Upper lobe of left lung (tissue), 4 donors: ENCODE results near the gene RNF4.

ENCODE experiments used
- EP300 ChIP-seq, 4 donors: sonication (generic); formaldehyde crosslinking; IDR thresholded peaks; one replicate each; pipeline ENCODE4 v1.5.1; 2017; ENCODE audit warnings: antibody characterized with exemption in 4 of 4, control low read depth in 2 of 4
- POLR2A ChIP-seq, 4 donors: fragments of 450-650 bp; IDR thresholded peaks; one replicate each; pipeline ENCODE4 v1.5.1; 2016 to 2017; ENCODE audit warnings: antibody characterized with exemption in 4 of 4, mild to moderate bottlenecking in 2 of 4
- POLR2AphosphoS5 ChIP-seq, 2 donors: sonication (generic); formaldehyde crosslinking; IDR thresholded peaks; one replicate each; pipeline ENCODE4 v1.5.1; 2017; ENCODE audit warnings: antibody characterized with exemption in 2 of 2
- TF ChIP-seq, protein P1 (sequence below), 6 experiments: fragments of 450-650 bp in 4 of 6; fragments of 200-600 bp in 2 of 6; sonication (generic) in 2 of 6; IDR thresholded peaks; one replicate each; pipeline ENCODE4 v1.5.1; 2016 to 2019; ENCODE audit warnings: antibody characterized with exemption in 6 of 6

DNA sequence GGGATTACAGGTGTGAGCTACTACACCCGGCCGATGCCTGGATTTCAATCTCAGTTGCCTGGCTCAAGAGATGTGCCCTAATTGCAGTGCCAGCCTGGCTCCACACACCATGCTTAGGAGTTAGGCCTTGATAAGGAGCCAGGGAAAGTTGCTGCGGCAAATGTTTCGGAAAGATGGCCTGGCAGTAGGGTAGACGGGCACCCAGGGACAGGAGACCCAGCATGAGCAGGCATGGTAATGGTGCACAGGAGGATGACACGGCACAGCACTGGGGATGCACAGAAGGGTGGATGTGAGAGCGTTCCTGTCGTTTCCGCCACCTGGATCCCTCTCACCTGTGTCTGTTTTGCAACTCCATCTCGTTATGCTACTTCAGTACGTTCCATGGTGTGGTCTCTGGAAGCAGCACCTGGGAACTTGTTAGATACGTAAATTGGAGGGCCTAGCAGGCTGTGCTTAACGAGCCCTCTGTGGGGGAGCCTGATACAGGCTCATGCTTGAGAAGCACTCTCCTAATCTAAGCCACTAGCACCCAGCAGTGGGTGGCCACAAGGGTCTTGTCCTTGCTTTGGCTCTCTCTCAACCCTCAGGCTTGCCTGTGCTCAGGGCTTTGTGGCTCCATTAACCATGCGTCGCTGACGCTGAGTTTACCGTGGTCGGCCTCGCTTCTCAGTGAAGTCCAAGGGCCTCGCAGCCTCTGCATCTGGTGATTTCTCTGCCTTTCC lies 20.3 kb downstream of the RNF4 start:
- TF ChIP-seq, protein P1, sequence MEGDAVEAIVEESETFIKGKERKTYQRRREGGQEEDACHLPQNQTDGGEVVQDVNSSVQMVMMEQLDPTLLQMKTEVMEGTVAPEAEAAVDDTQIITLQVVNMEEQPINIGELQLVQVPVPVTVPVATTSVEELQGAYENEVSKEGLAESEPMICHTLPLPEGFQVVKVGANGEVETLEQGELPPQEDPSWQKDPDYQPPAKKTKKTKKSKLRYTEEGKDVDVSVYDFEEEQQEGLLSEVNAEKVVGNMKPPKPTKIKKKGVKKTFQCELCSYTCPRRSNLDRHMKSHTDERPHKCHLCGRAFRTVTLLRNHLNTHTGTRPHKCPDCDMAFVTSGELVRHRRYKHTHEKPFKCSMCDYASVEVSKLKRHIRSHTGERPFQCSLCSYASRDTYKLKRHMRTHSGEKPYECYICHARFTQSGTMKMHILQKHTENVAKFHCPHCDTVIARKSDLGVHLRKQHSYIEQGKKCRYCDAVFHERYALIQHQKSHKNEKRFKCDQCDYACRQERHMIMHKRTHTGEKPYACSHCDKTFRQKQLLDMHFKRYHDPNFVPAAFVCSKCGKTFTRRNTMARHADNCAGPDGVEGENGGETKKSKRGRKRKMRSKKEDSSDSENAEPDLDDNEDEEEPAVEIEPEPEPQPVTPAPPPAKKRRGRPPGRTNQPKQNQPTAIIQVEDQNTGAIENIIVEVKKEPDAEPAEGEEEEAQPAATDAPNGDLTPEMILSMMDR (IDR thresholded peaks at IDR 0.05) = no peak
- TF ChIP-seq POLR2AphosphoS5 (IDR thresholded peaks at IDR 0.05) (no peak), POLR2A (IDR thresholded peaks at IDR 0.05) (no peak), EP300 (IDR thresholded peaks at IDR 0.05) (no peak)
